AG09319 (cell line): ENCODE measurements around the gene UGDH.

Source experiments
- DNase-seq: peaks from one replicate; pipeline ENCODE4 v3.0.0-alpha.2; 2010; ENCODE audit warnings: low read depth; ENCODE audit errors: extremely low read depth
- CTCF ChIP-seq: IDR thresholded peaks from 2 replicates; pipeline ENCODE4 v1.5.1; 2011; ENCODE audit warnings: low read depth, mild to moderate bottlenecking, inconsistent platforms, low read length, moderate library complexity

UGDH gene

GRCh38 chr4:39450618-39451017 is 76.6 kb downstream of the UGDH start:
- DNase-seq: no peak
- TF ChIP-seq CTCF: no peak
